NOMO-1 (cell line): Measurements from ENCODE around the gene CYP2D6.
"Not testable (repeated sequence)": the region's sequence is repeated elsewhere in the genome, so short reads cannot be mapped to it uniquely, and the experiment has no call there.

Source experiments
- DNase-seq, 2 experiments: peaks; one replicate each; lab custom pipeline; 2025; ENCODE audit not compliant: unreplicated experiment in 2 of 2; lab: John Stamatoyannopoulos, UW

CYP2D6 gene

GRCh38 chr22:42158456-42159132 is 28.0 kb upstream of the CYP2D6 start:
- DNase-seq: no peak

- no peak for DNase-seq
These were observed 26.0 kb upstream of the CYP2D6 start for GRCh38 chr22:42156598-42156997.

- no peak for DNase-seq
These were observed 25.5 kb upstream of the CYP2D6 start for GRCh38 chr22:42156121-42156520.

GRCh38 chr22:42155053-42155543 is 24.5 kb upstream of the CYP2D6 start:
- DNase-seq: no peak

- no peak for DNase-seq
These were observed 23.9 kb upstream of the CYP2D6 start for GRCh38 chr22:42154293-42155052.

GRCh38 chr22:42152661-42153270 is 22.2 kb upstream of the CYP2D6 start:
- no peak for DNase-seq

- no peak for DNase-seq
These were observed 21.5 kb upstream of the CYP2D6 start for GRCh38 chr22:42151924-42152635.

GRCh38 chr22:42150727-42151590 is 20.3 kb upstream of the CYP2D6 start:
- no peak for DNase-seq

GRCh38 chr22:42149798-42150197 is 19.2 kb upstream of the CYP2D6 start:
- not testable (repeated sequence) for DNase-seq

- DNase-seq: no peak
These were observed 14.6 kb upstream of the CYP2D6 start for GRCh38 chr22:42145175-42145574.

GRCh38 chr22:42143859-42144822 is 13.5 kb upstream of the CYP2D6 start:
- DNase-seq: not testable (repeated sequence)

- no peak for DNase-seq
These were observed 12.3 kb upstream of the CYP2D6 start for GRCh38 chr22:42142771-42143461.

GRCh38 chr22:42141307-42142057 is 10.9 kb upstream of the CYP2D6 start:
- not testable (repeated sequence) for DNase-seq

GRCh38 chr22:42140153-42140552 is 9.5 kb upstream of the CYP2D6 start:
- not testable (repeated sequence) for DNase-seq

GRCh38 chr22:42139508-42139907 is 8.9 kb upstream of the CYP2D6 start:
- not testable (repeated sequence) for DNase-seq

- no peak for DNase-seq
These were observed 8.4 kb upstream of the CYP2D6 start for GRCh38 chr22:42138972-42139371.

GRCh38 chr22:42138122-42138770 is 7.6 kb upstream of the CYP2D6 start:
- DNase-seq: no peak
